HL-60 (cell line): ENCODE data around the gene SAMHD1.
A peak's percentile ranks its signal among the peaks of the same experiment; 100 is the strongest.

ENCODE experiments used
- DNase-seq, 2 experiments: peaks; one replicate each; pipeline ENCODE4 v3.0.0-alpha.2; 2010 to 2020; ENCODE audit warnings: low read depth in 1 of 2, low spot score in 1 of 2
- H3K27ac ChIP-seq: fragments of 250-450 bp; sonication (Bioruptor Pico); replicated peaks from 2 replicates; pipeline ENCODE4 v1.5.1; 2020; ENCODE audit warnings: mild to moderate bottlenecking, moderate library complexity
- H3K27me3 ChIP-seq: fragments of 250-450 bp; sonication (Bioruptor Pico); 2 replicates; pipeline ENCODE4 v1.5.1; 2021; ENCODE audit warnings: mild to moderate bottlenecking, moderate library complexity; ENCODE audit not compliant: insufficient read depth, poor library complexity, severe bottlenecking
- H3K4me3 ChIP-seq: replicated peaks from 2 replicates; pipeline ENCODE4 v1.5.1; 2011; ENCODE audit warnings: mild to moderate bottlenecking, control low read depth, low read length; ENCODE audit not compliant: insufficient read depth
- GABPA ChIP-seq: IDR thresholded peaks from 2 replicates; pipeline ENCODE4 v1.6.1; 2012; ENCODE audit warnings: low read depth
- POLR2AphosphoS5 ChIP-seq: IDR thresholded peaks from 2 replicates; pipeline ENCODE4 v1.6.1; 2012; ENCODE audit warnings: low read depth
- SPI1 ChIP-seq: IDR thresholded peaks from 2 replicates; pipeline ENCODE4 v1.6.1; 2012; ENCODE audit warnings: low read depth, mild to moderate bottlenecking, borderline replicate concordance
- TF ChIP-seq, protein P1 (sequence below): IDR thresholded peaks from 2 replicates; pipeline ENCODE4 v1.6.1; 2012; ENCODE audit warnings: low read depth; ENCODE audit not compliant: insufficient replicate concordance
- TF ChIP-seq, protein P2 (sequence below): IDR thresholded peaks from one replicate; pipeline ENCODE4 v1.5.1; 2011; ENCODE audit warnings: low read length, control low read depth, inconsistent platforms; ENCODE audit not compliant: insufficient read depth

SAMHD1 gene

DNA sequence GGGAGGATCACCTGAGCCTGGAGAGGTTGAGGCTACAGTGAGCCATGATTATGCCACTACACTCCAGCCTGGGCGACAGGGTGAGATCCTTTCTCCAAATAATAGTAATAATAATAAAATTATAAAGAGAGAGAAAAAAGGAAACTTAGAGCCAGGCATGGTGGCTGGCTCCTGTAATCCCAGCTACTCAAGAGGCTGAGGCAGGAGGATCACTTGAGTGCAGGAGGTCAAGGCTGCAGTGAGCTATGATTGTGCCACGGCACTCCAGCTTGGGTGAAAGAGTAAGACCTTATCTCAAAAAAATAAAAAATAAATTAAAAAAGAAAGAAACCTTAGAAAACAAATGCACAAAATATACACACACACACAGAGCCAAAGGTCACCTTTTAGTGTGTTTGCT lies 5.2 kb upstream of the SAMHD1 start:
- TF ChIP-seq, protein P1, sequence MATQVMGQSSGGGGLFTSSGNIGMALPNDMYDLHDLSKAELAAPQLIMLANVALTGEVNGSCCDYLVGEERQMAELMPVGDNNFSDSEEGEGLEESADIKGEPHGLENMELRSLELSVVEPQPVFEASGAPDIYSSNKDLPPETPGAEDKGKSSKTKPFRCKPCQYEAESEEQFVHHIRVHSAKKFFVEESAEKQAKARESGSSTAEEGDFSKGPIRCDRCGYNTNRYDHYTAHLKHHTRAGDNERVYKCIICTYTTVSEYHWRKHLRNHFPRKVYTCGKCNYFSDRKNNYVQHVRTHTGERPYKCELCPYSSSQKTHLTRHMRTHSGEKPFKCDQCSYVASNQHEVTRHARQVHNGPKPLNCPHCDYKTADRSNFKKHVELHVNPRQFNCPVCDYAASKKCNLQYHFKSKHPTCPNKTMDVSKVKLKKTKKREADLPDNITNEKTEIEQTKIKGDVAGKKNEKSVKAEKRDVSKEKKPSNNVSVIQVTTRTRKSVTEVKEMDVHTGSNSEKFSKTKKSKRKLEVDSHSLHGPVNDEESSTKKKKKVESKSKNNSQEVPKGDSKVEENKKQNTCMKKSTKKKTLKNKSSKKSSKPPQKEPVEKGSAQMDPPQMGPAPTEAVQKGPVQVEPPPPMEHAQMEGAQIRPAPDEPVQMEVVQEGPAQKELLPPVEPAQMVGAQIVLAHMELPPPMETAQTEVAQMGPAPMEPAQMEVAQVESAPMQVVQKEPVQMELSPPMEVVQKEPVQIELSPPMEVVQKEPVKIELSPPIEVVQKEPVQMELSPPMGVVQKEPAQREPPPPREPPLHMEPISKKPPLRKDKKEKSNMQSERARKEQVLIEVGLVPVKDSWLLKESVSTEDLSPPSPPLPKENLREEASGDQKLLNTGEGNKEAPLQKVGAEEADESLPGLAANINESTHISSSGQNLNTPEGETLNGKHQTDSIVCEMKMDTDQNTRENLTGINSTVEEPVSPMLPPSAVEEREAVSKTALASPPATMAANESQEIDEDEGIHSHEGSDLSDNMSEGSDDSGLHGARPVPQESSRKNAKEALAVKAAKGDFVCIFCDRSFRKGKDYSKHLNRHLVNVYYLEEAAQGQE, result no peak
- TF ChIP-seq POLR2AphosphoS5 (no peak), GABPA (no peak), SPI1 (no peak)
- TF ChIP-seq, protein P2, sequence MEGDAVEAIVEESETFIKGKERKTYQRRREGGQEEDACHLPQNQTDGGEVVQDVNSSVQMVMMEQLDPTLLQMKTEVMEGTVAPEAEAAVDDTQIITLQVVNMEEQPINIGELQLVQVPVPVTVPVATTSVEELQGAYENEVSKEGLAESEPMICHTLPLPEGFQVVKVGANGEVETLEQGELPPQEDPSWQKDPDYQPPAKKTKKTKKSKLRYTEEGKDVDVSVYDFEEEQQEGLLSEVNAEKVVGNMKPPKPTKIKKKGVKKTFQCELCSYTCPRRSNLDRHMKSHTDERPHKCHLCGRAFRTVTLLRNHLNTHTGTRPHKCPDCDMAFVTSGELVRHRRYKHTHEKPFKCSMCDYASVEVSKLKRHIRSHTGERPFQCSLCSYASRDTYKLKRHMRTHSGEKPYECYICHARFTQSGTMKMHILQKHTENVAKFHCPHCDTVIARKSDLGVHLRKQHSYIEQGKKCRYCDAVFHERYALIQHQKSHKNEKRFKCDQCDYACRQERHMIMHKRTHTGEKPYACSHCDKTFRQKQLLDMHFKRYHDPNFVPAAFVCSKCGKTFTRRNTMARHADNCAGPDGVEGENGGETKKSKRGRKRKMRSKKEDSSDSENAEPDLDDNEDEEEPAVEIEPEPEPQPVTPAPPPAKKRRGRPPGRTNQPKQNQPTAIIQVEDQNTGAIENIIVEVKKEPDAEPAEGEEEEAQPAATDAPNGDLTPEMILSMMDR, result no peak
- H3K27me3 ChIP-seq, result no peaks in the 10 kb centered on the region
- no peak for DNase-seq
- no peak overlapping the region for H3K4me3 ChIP-seq
- peak overlapping the region; percentile 68 for H3K27ac ChIP-seq

DNA sequence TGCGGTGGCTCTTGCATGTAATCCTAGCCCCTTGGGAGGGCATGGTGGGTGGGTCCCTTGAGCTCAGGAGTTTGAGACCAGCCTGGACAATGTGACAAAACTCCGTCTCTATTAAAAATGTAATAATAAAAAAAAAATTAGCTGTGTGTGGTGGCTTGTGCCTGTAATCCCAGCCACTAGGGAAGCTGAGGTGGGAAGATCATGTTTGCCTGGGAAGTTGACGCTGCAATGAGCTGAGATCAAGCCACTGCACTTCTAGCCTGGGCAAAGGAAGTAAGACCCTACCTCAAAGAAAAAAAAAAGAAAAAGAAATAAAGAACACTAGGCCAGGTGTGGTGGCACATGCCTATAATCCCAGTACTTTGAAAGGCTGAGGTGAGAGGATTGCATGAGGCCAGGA lies 4.5 kb upstream of the SAMHD1 start:
- H3K27ac ChIP-seq, result no peak overlapping the region
- TF ChIP-seq, protein P2, result no peak
- TF ChIP-seq, protein P1, result no peak
- no peak overlapping the region for H3K4me3 ChIP-seq
- no peaks in the 10 kb centered on the region for H3K27me3 ChIP-seq
- DNase-seq, result no peak

DNA sequence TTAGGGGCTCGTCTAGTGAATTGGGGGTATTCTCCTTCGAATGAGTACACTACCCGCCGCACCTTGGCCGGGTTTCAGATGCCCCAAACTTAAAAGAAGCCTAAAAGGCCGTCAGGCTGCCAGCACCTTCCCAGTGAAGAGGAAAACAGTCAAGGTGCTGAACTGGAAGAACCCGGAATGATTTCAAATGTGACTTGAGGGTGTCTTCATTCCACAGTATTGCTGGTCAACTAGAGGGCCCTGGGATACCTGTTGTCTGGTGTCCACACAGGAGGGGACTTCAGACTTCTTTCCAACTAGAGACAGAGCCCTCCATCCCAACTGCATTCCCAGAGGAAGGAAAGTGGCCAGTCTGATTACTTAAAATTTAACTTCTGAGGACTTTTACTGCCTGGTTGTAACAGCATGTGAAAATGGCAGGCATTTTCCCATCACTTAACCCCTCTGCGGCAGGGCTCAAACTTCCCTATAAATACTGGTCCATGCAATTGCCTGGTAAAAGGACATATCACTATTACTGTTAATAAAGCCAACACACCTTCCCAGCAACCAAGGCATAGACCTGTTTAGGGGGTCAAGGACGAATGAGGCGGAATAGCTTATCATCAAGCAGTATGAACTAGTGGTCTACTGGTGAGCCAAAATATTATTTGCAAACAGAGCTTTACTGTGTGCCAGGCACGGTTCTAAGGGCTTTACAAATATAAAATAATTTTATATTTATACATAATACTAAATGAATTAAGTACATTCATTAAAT lies 651 bp upstream of the SAMHD1 start:
- TF ChIP-seq, protein P1, result no peak
- no peak for TF ChIP-seq SPI1
- TF ChIP-seq, protein P2, result no peak
- no peak for TF ChIP-seq GABPA
- no peak for TF ChIP-seq POLR2AphosphoS5
- DNase-seq, result no peak
- H3K4me3 ChIP-seq, result peak overlapping the region; percentile 83
- peak overlapping the region; percentile 67 for H3K27ac ChIP-seq
- H3K27me3 ChIP-seq, result no peaks in the 10 kb centered on the region
